ENCODE measurements around the gene PMS1. TPM values are rescaled to one million over a fixed set of nuclear protein-coding genes. Genes with fewer than 3 reads are reported as not detected.
"Not testable (repeated sequence)": the region's sequence is repeated elsewhere in the genome, so short reads cannot be mapped to it uniquely, and the experiment has no call there.

PMS1 gene
- polyA plus RNA-seq (2011; rRNA removed) = 5.4 and 8.3 TPM in 2 replicates
- polyA minus RNA-seq (2011; rRNA and poly(A)+ RNA removed) = 10.0 and 17.6 TPM in 2 replicates

GRCh38 chr2:189783927-189784867 lies at the start of gene PMS1, which contains the start of gene ORMDL1:
PMS1 (plus strand) TSS chr2:189784450; CDS start chr2:189791810, 7,360 bp downstream.
ORMDL1 (minus strand) TSS chr2:189784339; CDS start chr2:189782595, 1,744 bp downstream.
- 0 out of 2 replicates have a peak, but pooled peaks cover 2% of the 10 kb centered on the region for H3K36me3 ChIP-seq (ENCODE audit: control insufficient read depth, insufficient read depth, low read length)
- peak; percentile 71 for DNase-seq (ENCODE audit: low read depth)
- TF ChIP-seq, protein P1, sequence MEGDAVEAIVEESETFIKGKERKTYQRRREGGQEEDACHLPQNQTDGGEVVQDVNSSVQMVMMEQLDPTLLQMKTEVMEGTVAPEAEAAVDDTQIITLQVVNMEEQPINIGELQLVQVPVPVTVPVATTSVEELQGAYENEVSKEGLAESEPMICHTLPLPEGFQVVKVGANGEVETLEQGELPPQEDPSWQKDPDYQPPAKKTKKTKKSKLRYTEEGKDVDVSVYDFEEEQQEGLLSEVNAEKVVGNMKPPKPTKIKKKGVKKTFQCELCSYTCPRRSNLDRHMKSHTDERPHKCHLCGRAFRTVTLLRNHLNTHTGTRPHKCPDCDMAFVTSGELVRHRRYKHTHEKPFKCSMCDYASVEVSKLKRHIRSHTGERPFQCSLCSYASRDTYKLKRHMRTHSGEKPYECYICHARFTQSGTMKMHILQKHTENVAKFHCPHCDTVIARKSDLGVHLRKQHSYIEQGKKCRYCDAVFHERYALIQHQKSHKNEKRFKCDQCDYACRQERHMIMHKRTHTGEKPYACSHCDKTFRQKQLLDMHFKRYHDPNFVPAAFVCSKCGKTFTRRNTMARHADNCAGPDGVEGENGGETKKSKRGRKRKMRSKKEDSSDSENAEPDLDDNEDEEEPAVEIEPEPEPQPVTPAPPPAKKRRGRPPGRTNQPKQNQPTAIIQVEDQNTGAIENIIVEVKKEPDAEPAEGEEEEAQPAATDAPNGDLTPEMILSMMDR (IDR thresholded peaks at IDR 0.05; ENCODE audit: insufficient read depth, low read depth, low read length) = no peak
- no peaks in the 10 kb centered on the region for H3K27me3 ChIP-seq (ENCODE audit: control insufficient read depth, insufficient read depth, low read length)
- CTCF ChIA-PET = interaction anchor here (0.7 to 1.6 kb wide), 5 partner anchors 15 to 536 kb away, joined by 3 to 6 read pairs (median 3); partner anchors contain the start of genes HIBCH and OSGEPL1
- POLR2A ChIA-PET = no interaction called here
- H3K4me3 ChIP-seq (ENCODE audit: low read depth, low read length) = peak within 1 kb of the TSS; percentile 64

GRCh38 chr2:189751080-189751658 lies 33.1 kb upstream of the PMS1 start:
- TF ChIP-seq, protein P1 (IDR thresholded peaks at IDR 0.05; ENCODE audit: insufficient read depth, low read depth, low read length) = peak; percentile 76
- H3K27me3 ChIP-seq (ENCODE audit: control insufficient read depth, insufficient read depth, low read length) = no peaks in the 10 kb centered on the region
- H3K36me3 ChIP-seq (ENCODE audit: control insufficient read depth, insufficient read depth, low read length) = peaks cover 2% of the 10 kb centered on the region; the same call in 1 of the 2 replicates
- H3K4me3 ChIP-seq (ENCODE audit: low read depth, low read length) = no peak overlapping the region
- CTCF ChIA-PET = interaction anchor here (0.8 to 2.3 kb wide), 13 partner anchors 10 to 329 kb away, joined by 3 to 22 read pairs (median 4); partner anchors contain the start of gene ASNSD1
- POLR2A ChIA-PET = no interaction called here
- DNase-seq (ENCODE audit: low read depth) = no peak

DNA sequence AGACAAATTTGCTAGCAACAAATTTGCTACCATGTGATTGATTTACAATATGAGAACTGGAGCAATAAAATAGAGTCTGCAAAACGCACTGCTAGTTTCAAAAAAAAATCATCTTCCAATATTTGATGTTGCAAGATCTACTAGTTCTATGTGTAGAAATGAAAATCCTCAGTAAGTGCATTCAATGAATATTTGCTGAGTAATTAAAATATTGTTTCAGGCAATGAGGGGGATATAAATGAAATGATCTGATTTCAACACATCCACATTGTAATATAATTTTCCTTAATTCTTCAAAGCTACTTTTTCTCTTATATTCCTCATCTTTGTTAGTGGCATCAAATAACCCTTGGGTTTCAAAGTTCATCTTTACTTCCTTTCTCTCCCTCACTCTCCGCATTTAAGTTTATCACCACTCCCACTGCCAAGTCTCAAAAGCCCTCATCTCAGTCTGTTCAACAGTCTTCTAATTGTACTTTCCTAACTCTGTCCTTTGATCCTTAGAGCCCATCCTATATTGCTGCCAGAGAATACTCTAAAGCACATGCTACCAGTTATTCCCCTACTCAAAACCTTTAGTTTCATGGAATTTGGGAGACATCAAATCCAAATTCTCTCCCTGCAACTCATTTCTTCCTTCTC lies 27.8 kb upstream of the PMS1 start:
- Histone ChIP-seq H3K4me3 (ENCODE audit: low read depth, low read length) (no peak overlapping the region), H3K27me3 (ENCODE audit: control insufficient read depth, insufficient read depth, low read length) (no peaks in the 10 kb centered on the region), H3K36me3 (ENCODE audit: control insufficient read depth, insufficient read depth, low read length) (no peaks in the 10 kb centered on the region)
- TF ChIP-seq, protein P1 (IDR thresholded peaks at IDR 0.05; ENCODE audit: insufficient read depth, low read depth, low read length) = no peak
- POLR2A ChIA-PET = no interaction called here
- DNase-seq (ENCODE audit: low read depth) = no peak
- CTCF ChIA-PET = interaction anchor here (1.5 kb wide), 1 partner anchor 95 kb away, joined by 4 read pairs; the partner anchor contains the start of gene ASNSD1

DNA sequence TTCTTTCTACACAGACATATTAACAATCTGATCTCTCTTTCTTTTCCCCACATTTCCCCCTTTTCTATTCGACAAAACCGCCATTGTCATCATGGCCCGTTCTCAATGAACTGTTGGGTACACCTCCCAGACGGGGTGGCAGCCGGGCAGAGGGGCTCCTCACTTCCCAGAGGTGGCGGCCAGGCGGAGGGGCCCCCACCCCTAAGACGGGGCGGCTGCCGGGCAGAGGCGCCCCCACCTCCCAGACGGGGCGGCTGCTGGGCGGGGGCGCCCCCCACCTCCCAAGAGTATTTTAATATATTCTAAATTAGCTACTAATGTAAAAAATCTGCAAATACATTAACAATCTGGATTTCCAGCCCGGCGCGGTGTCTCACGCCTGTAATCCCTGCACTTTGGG lies 24.1 kb upstream of the PMS1 start:
- DNase-seq (ENCODE audit: low read depth); H3K4me3 ChIP-seq (ENCODE audit: low read depth, low read length); POLR2A ChIA-PET; H3K36me3 ChIP-seq (ENCODE audit: control insufficient read depth, insufficient read depth, low read length); H3K27me3 ChIP-seq (ENCODE audit: control insufficient read depth, insufficient read depth, low read length): not testable (repeated sequence)
- CTCF ChIA-PET = interaction anchor here (1.0 to 2.0 kb wide), 2 partner anchors 8 to 561 kb away, joined by 3 to 11 read pairs; no protein-coding TSS in a partner anchor

- Histone ChIP-seq H3K36me3 (ENCODE audit: control insufficient read depth, insufficient read depth, low read length) (no peaks in the 10 kb centered on the region; the same call in 1 of the 2 replicates), H3K27me3 (ENCODE audit: control insufficient read depth, insufficient read depth, low read length) (no peaks in the 10 kb centered on the region), H3K4me3 (ENCODE audit: low read depth, low read length) (peak overlapping the region; percentile 76)
- no peak for DNase-seq (ENCODE audit: low read depth)
- ChIA-PET CTCF (interaction anchor here (0.7 to 2.0 kb wide), 14 partner anchors 10 to 327 kb away, joined by 3 to 11 read pairs (median 4); partner anchors contain the start of genes ORMDL1 and PMS1), POLR2A (no interaction called here)
- TF ChIP-seq, protein P1 (IDR thresholded peaks at IDR 0.05; ENCODE audit: insufficient read depth, low read depth, low read length) = no peak
These were observed 22.1 kb upstream of the PMS1 start for GRCh38 chr2:189762229-189762550.

Measured in BJ (cell line).